GM23248 (cell line): ENCODE measurements around the gene CEND1. TPM values are rescaled to one million over a fixed set of nuclear protein-coding genes. Genes with fewer than 3 reads are reported as not detected.

ENCODE experiments used
- DNase-seq: peaks from one replicate; pipeline ENCODE4 v3.0.0-alpha.2; 2015
- H2AFZ ChIP-seq: fragments of 200-600 bp; sonication (generic); 2 replicates; pipeline ENCODE4 v1.6.1; 2016; ENCODE audit warnings: antibody characterized with exemption
- H3F3A ChIP-seq: fragments of 200-600 bp; sonication (generic); 2 replicates; pipeline ENCODE4 v1.6.1; 2016; ENCODE audit warnings: mild to moderate bottlenecking, antibody characterized with exemption, mixed run types; ENCODE audit not compliant: insufficient read depth
- H3K27ac ChIP-seq: fragments of 200-600 bp; sonication (generic); 2 replicates; pipeline ENCODE4 v1.5.1; 2016; ENCODE audit warnings: mild to moderate bottlenecking
- H3K27me3 ChIP-seq: fragments of 200-600 bp; sonication (generic); replicated peaks from 2 replicates; pipeline ENCODE4 v1.6.1; 2016; ENCODE audit warnings: mild to moderate bottlenecking; ENCODE audit not compliant: insufficient read depth
- H3K36me3 ChIP-seq: fragments of 200-600 bp; sonication (generic); 2 replicates; pipeline ENCODE4 v1.6.1; 2016; ENCODE audit warnings: low read depth, mild to moderate bottlenecking
- H3K4me1 ChIP-seq: fragments of 200-600 bp; sonication (generic); 2 replicates; pipeline ENCODE4 v1.6.1; 2016; ENCODE audit warnings: mild to moderate bottlenecking; ENCODE audit not compliant: insufficient read depth
- H3K4me2 ChIP-seq: fragments of 200-600 bp; sonication (generic); one replicate; pipeline ENCODE4 v1.6.1; 2016; ENCODE audit warnings: mild to moderate bottlenecking; ENCODE audit not compliant: unreplicated experiment
- H3K4me3 ChIP-seq: fragments of 200-600 bp; sonication (generic); 2 replicates; pipeline ENCODE4 v1.5.1; 2016; ENCODE audit warnings: mild to moderate bottlenecking
- H3K79me2 ChIP-seq: fragments of 200-600 bp; sonication (generic); 2 replicates; pipeline ENCODE4 v1.6.1; 2016; ENCODE audit warnings: mild to moderate bottlenecking; ENCODE audit not compliant: insufficient read depth
- H3K9ac ChIP-seq: fragments of 200-600 bp; sonication (generic); 2 replicates; pipeline ENCODE4 v1.6.1; 2016; ENCODE audit warnings: mild to moderate bottlenecking
- H3K9me2 ChIP-seq: fragments of 200-600 bp; sonication (generic); 2 replicates; pipeline ENCODE4 v1.6.1; 2016; ENCODE audit warnings: mixed run types, mild to moderate bottlenecking, moderate library complexity; ENCODE audit not compliant: insufficient read depth
- H3K9me3 ChIP-seq: fragments of 200-600 bp; sonication (generic); one replicate; pipeline ENCODE4 v1.6.1; 2017; ENCODE audit warnings: low read depth
- H4K20me1 ChIP-seq: fragments of 200-600 bp; sonication (generic); 2 replicates; pipeline ENCODE4 v1.6.0; 2016; ENCODE audit not compliant: insufficient read depth
- EZH2 ChIP-seq: fragments of 200-600 bp; sonication (generic); IDR thresholded peaks from 2 replicates; pipeline ENCODE4 v1.6.1; 2018; ENCODE audit warnings: antibody characterized with exemption, mild to moderate bottlenecking; ENCODE audit not compliant: insufficient read depth, poor library complexity, severe bottlenecking
- EZH2phosphoT487 ChIP-seq: fragments of 200-600 bp; sonication (generic); IDR thresholded peaks from 2 replicates; pipeline ENCODE4 v1.6.1; 2018; ENCODE audit warnings: antibody characterized with exemption, moderate library complexity, mild to moderate bottlenecking, low read depth; ENCODE audit not compliant: insufficient read depth
- WGBS, 2 experiments: methylation state at CpG; one replicate each; pipeline ENCODE4 v1.1.6; 2015 to 2017; ENCODE audit warnings: low lambda C conversion rate in 2 of 2, low coverage in 1 of 2; ENCODE audit errors: missing lambda C conversion rate in 2 of 2; 5-methylcytosine and 5-hydroxymethylcytosine counted together
- in situ Hi-C: fragments of 300-500 bp; cut with MboI; formaldehyde crosslinking; loops from 2 replicates; pipeline ENCODE4 v1.15.0; 2020
- polyA plus RNA-seq: library from polyadenylated mRNA; unstranded; fragments of >200 nt; fragmentation: Nextera tagmentation; extraction: Ambion mirVana; gene quantifications from 2 replicates; pipeline ENCODE4 v1.2.1, GENCODE V29; 2016
- total RNA-seq: library from RNA; depleted of rRNA; stranded (reverse); fragments of >200 nt; shearing (Covaris generic); gene quantifications from 2 replicates; pipeline ENCODE4 v1.2.3, GENCODE V29; 2014

CEND1 gene
- total and polyA plus RNA-seq, 2 experiments from 2014 or later, result 2.1 to 3.4 TPM

DNA sequence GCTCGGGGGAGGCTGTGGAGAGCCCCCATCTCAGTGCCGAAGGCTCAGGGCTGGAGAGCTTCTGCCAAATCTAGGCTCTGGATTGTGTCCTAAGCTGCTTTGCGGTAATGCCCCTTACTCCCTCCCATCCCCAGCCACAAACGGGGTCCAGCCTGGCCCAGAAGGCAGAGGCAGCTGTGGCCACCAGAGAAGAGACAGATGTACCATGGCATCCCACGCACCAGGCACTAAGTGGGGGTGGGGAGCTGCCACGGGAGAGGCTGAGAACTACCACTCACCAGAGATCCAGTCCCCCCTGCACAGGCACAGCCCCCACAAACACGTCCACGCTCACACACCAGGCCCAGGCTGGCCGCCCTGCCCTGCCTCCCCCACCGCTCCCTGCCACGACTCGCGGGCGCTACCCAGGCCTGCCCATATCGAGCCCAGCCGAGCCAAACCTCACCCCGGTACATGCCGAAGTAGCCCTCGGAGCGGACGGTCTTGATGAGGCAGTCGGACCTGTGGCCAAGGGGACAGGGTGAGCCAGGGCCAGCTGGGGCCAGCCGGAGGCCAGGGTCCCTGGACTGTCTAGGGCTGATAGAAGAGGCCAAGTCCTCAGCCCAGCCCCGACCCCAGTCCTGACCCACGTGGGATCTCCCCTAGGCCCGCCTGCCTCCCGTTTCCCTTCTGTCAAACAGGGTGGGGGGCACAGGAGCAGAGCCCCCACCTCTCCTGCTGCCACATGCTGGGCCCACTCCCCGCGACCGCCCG lies 4.3 kb upstream of the CEND1 start:
- no peak overlapping the region for H3K4me2 ChIP-seq
- peaks cover 8% of the 10 kb centered on the region; the same call in 1 of the 2 replicates for H3F3A ChIP-seq
- 88 to 90% methylated on average over 29 to 30 of the region's 31 CpGs for WGBS, 2 experiments
- H3K9ac ChIP-seq, result no peak overlapping the region
- no peaks in the 10 kb centered on the region for H3K9me3 ChIP-seq
- no peaks in the 10 kb centered on the region for H4K20me1 ChIP-seq
- H3K79me2 ChIP-seq, result peaks cover 12% of the 10 kb centered on the region
- H3K27me3 ChIP-seq, result no peaks in the 10 kb centered on the region
- no peak overlapping the region for H2AFZ ChIP-seq
- peaks cover 6% of the 10 kb centered on the region for H3K4me1 ChIP-seq
- in situ Hi-C loops, result no loop called here
- H3K27ac ChIP-seq, result no peak overlapping the region
- no peaks in the 10 kb centered on the region for H3K9me2 ChIP-seq
- TF ChIP-seq EZH2, result no peak
- H3K4me3 ChIP-seq, result no peak overlapping the region
- DNase-seq, result no peak
- H3K36me3 ChIP-seq, result no peaks in the 10 kb centered on the region; the same call in 1 of the 2 replicates

DNA sequence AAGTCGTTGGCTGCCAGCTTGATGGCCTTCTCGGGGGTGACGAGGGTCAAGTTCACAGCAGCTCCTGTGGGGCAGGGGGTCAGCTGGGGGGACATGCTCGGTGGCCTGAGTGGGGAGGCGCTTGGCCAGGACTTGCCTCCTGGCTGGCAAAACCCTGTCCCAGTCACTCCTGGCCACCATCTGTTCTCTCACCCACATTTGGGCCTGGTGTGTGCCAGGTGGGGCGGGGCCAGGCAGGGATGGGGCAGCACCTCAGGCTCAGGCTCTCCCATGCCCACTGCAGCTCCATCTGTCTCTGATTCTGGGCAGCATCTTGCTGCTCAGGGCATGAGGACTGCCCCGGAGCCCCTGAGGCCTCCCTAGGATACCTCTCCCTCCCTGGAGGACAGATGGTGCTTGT lies 3.7 kb upstream of the CEND1 start:
- in situ Hi-C loops, result no loop called here
- no peak for DNase-seq

DNA sequence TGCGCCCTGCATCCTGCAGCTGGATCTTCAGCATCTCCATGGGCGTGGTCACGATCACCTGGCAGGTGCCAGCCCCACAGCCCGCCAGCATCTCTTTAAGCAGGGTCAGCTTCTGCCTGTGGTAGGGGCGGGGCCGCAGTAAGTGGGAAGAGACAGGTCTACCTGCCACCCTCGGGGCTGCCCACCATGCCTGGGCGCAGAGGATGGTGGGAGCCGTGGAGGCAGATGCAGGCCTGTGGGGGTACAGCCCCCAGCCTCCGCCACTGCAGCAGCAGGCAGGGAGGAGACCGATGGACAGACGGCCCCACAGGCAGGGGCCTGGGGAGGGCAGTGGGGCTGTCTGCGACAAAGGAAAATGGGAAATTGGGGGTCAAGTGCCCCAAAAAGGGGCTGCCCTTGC lies 3.0 kb upstream of the CEND1 start:
- no peak overlapping the region for H3K4me2 ChIP-seq
- H4K20me1 ChIP-seq, result no peaks in the 10 kb centered on the region
- TF ChIP-seq EZH2phosphoT487, result no peak
- TF ChIP-seq EZH2, result no peak
- in situ Hi-C loops, result no loop called here
- H3K9me2 ChIP-seq, result no peaks in the 10 kb centered on the region
- no peaks in the 10 kb centered on the region for H3K9me3 ChIP-seq
- 93 to 95% methylated on average over 13 of the region's 13 CpGs for WGBS, 2 experiments
- no peak overlapping the region for H2AFZ ChIP-seq
- H3K79me2 ChIP-seq, result peaks cover 12% of the 10 kb centered on the region
- DNase-seq, result no peak
- H3K27me3 ChIP-seq, result no peaks in the 10 kb centered on the region
- peaks cover 8% of the 10 kb centered on the region; the same call in 1 of the 2 replicates for H3F3A ChIP-seq
- no peak overlapping the region for H3K27ac ChIP-seq
- H3K9ac ChIP-seq, result no peak overlapping the region
- H3K4me3 ChIP-seq, result no peak overlapping the region
- no peaks in the 10 kb centered on the region; the same call in 1 of the 2 replicates for H3K36me3 ChIP-seq
- peaks cover 6% of the 10 kb centered on the region for H3K4me1 ChIP-seq

More for the DNA sequence above, 3.7 kb upstream of the CEND1 start:
- no peaks in the 10 kb centered on the region for H4K20me1 ChIP-seq
- H3K4me1 ChIP-seq, result peaks cover 6% of the 10 kb centered on the region
- no peaks in the 10 kb centered on the region for H3K27me3 ChIP-seq
- TF ChIP-seq EZH2 (no peak), EZH2phosphoT487 (no peak)
- H3K4me2 ChIP-seq, result no peak overlapping the region
- H2AFZ ChIP-seq, result no peak overlapping the region
- WGBS, 2 experiments, result 98 to 99% methylated on average over 7 of the region's 7 CpGs
- no peaks in the 10 kb centered on the region; the same call in 1 of the 2 replicates for H3K36me3 ChIP-seq
- H3K79me2 ChIP-seq, result peaks cover 12% of the 10 kb centered on the region
- H3K27ac ChIP-seq, result no peak overlapping the region
- peaks cover 8% of the 10 kb centered on the region; the same call in 1 of the 2 replicates for H3F3A ChIP-seq
- no peak overlapping the region for H3K4me3 ChIP-seq
- no peaks in the 10 kb centered on the region for H3K9me3 ChIP-seq
- no peaks in the 10 kb centered on the region for H3K9me2 ChIP-seq
- H3K9ac ChIP-seq, result no peak overlapping the region

- Histone ChIP-seq H3K36me3 (no peaks in the 10 kb centered on the region; the same call in 1 of the 2 replicates), H3K27ac (no peak overlapping the region), H3K9me2 (no peaks in the 10 kb centered on the region), H3F3A (peaks cover 8% of the 10 kb centered on the region; the same call in 1 of the 2 replicates), H3K9me3 (no peaks in the 10 kb centered on the region), H2AFZ (no peak overlapping the region), H3K4me3 (no peak overlapping the region), H3K27me3 (no peaks in the 10 kb centered on the region), H3K79me2 (peaks cover 12% of the 10 kb centered on the region), H3K4me2 (no peak overlapping the region), H4K20me1 (no peaks in the 10 kb centered on the region), H3K9ac (no peak overlapping the region), H3K4me1 (peaks cover 6% of the 10 kb centered on the region)
- no peak for DNase-seq
- TF ChIP-seq EZH2phosphoT487, result no peak
- TF ChIP-seq EZH2, result no peak
- in situ Hi-C loops, result no loop called here
- 81% methylated on average over 13 of the region's 15 CpGs; no CpG with 5 or more reads in 1 of the 2 experiments for WGBS, 2 experiments
These were observed 2.6 kb upstream of the CEND1 start for GRCh38 chr11:792535-792821.
